AG20443 (cell line): ENCODE measurements around the gene DRAM2.
"Not testable (repeated sequence)": the region's sequence is repeated elsewhere in the genome, so short reads cannot be mapped to it uniquely, and the experiment has no call there.

Source experiments
- DNase-seq: peaks from one replicate; pipeline ENCODE4 v3.0.0; 2012; ENCODE audit warnings: low spot score, mixed read lengths

Gene DRAM2

DNA sequence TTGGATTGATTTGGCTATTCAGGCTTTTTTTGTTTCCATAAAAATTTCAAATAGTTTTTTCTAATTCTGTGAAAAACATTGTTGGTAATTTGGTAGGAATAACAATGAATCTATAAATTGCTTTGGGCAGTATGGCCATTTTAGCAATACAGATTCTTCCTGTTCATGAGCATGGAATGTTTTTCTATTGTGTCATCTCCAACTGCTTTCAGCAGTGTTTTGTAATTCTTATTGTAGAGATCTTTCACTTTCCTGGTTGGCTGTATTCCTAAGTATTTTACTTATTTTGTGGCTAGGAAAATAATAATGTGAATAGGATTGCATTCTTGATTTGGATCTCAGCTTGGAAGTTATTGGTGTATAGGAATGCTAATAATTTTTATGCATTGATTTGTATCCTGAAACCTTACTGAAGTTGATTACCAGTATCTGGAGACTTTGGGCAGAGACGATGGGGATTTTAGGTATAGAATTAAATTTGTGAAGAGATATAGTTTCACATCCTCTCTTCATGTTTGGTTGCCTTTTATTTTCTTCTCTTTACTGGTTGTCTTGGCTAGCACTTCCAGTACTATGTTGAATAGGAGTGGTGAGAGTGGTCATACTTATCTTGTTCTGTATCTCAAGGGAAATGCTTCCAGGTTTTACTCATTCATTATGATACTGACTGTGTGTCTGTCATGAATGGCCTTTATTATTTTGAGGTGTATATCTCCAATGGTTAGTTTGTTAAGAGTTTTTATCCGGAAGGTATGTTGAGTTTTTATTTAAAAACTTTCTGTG, 57.3 kb downstream of the DRAM2 start:
- DNase-seq: peak; percentile 11

DNA sequence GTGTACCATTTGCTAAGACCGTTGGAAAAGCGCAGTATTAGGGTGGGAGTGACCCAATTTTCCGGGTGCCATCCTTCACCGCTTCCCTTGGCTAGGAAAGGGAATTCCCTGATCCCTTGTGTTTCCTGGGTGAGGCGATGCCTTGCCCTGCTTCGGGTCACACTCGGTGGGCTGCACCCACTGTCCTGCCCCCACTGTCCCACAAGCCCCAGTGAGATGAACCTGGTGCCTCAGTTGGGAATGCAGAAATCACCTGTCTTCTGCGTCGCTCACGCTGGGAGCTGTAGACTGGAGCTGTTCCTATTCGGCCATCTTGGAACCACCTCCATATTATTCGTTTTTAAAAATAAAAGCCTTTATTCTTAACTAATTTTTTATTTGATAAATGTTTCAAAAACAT, 60.6 kb downstream of the DRAM2 start:
- DNase-seq: not testable (repeated sequence)

GRCh38 chr1:111077312-111077711, 62.6 kb downstream of the DRAM2 start:
- not testable (repeated sequence) for DNase-seq
